Measurements from ENCODE around the gene TRIM47.
"Not testable (repeated sequence)": the region's sequence is repeated elsewhere in the genome, so short reads cannot be mapped to it uniquely, and the experiment has no call there.

Gene TRIM47

GRCh38 chr17:75869282-75870141, 8.9 kb downstream of the TRIM47 start:
- Mint-ChIP-seq H3K27ac (peak overlapping the region; percentile 40), H3K36me3 (peaks cover 11% of the 10 kb centered on the region), H3K4me1 (peaks cover 21% of the 10 kb centered on the region), H3K4me3 (no peak overlapping the region), H3K9me3 (no peaks in the 10 kb centered on the region)
- ATAC-seq (no peak), DNase-seq (ENCODE audit: low spot score in 2 of 2) (no peak)

- not testable (repeated sequence) for H3K9me3 Mint-ChIP-seq; H3K36me3 Mint-ChIP-seq; H3K4me3 Mint-ChIP-seq; DNase-seq (ENCODE audit: low spot score in 2 of 2); ATAC-seq
- H3K27ac Mint-ChIP-seq: peak overlapping the region; percentile 40
- H3K4me1 Mint-ChIP-seq: peaks cover 26% of the 10 kb centered on the region
These were observed 9.6 kb downstream of the TRIM47 start for GRCh38 chr17:75868730-75869281.

- Mint-ChIP-seq H3K4me1 (peaks cover 28% of the 10 kb centered on the region), H3K4me3 (peak overlapping the region; percentile 51)
- not testable (repeated sequence) for H3K36me3 Mint-ChIP-seq; DNase-seq (ENCODE audit: low spot score in 2 of 2); H3K27ac Mint-ChIP-seq; ATAC-seq; H3K9me3 Mint-ChIP-seq
These were observed 12.8 kb downstream of the TRIM47 start for GRCh38 chr17:75865404-75866188.

GRCh38 chr17:75864887-75865286, 13.5 kb downstream of the TRIM47 start:
- peak; percentile 86 for ATAC-seq
- not testable (repeated sequence) for H3K9me3 Mint-ChIP-seq; H3K36me3 Mint-ChIP-seq; DNase-seq (ENCODE audit: low spot score in 2 of 2)
- Mint-ChIP-seq H3K4me3 (peak overlapping the region; percentile 51), H3K4me1 (peaks cover 28% of the 10 kb centered on the region), H3K27ac (peak overlapping the region; percentile 92)

- Mint-ChIP-seq H3K4me1 (peaks cover 28% of the 10 kb centered on the region), H3K9me3 (no peaks in the 10 kb centered on the region), H3K27ac (peak overlapping the region; percentile 92), H3K4me3 (peak overlapping the region; percentile 51), H3K36me3 (peaks cover 9% of the 10 kb centered on the region)
- DNase-seq (ENCODE audit: low spot score in 2 of 2) (peak; percentile 30 to 77), ATAC-seq (peak; percentile 86)
These were observed 13.9 kb downstream of the TRIM47 start for GRCh38 chr17:75864448-75864871.

GRCh38 chr17:75861927-75862317, 16.5 kb downstream of the TRIM47 start:
- Mint-ChIP-seq H3K4me3 (no peak overlapping the region), H3K9me3 (no peaks in the 10 kb centered on the region), H3K4me1 (peaks cover 28% of the 10 kb centered on the region), H3K36me3 (peaks cover 9% of the 10 kb centered on the region), H3K27ac (no peak overlapping the region)
- DNase-seq (ENCODE audit: low spot score in 2 of 2) (no peak), ATAC-seq (no peak)

- not testable (repeated sequence) for H3K36me3 Mint-ChIP-seq; ATAC-seq; H3K9me3 Mint-ChIP-seq; H3K4me3 Mint-ChIP-seq; H3K27ac Mint-ChIP-seq; DNase-seq (ENCODE audit: low spot score in 2 of 2)
- H3K4me1 Mint-ChIP-seq: peaks cover 21% of the 10 kb centered on the region
These were observed 19.0 kb downstream of the TRIM47 start for GRCh38 chr17:75859358-75859757.

- ATAC-seq: peak; percentile 43
- no peak overlapping the region for H3K27ac Mint-ChIP-seq
These were observed 22.2 kb downstream of the TRIM47 start for GRCh38 chr17:75856062-75856756.

GRCh38 chr17:75855310-75856061, 22.9 kb downstream of the TRIM47 start, which contains the start of gene WBP2:
TSS of gene WBP2 (minus strand) at chr17:75855335. CDS start at chr17:75855297, 38 bp downstream.
- Mint-ChIP-seq H3K4me1 (peaks cover 27% of the 10 kb centered on the region), H3K36me3 (peaks cover 30% of the 10 kb centered on the region), H3K9me3 (no peaks in the 10 kb centered on the region), H3K27ac (no peak within 1 kb of the TSS), H3K4me3 (no peak within 1 kb of the TSS)
- peak; percentile 93 for ATAC-seq
- DNase-seq (ENCODE audit: low spot score in 2 of 2): peak; percentile 81 to 95

More at GRCh38 chr17:75856062-75856756, 22.2 kb downstream of the TRIM47 start:
- Mint-ChIP-seq H3K9me3 (no peaks in the 10 kb centered on the region), H3K36me3 (peaks cover 23% of the 10 kb centered on the region), H3K4me3 (no peak overlapping the region), H3K4me1 (peaks cover 29% of the 10 kb centered on the region)
- peak in 1 of 2 donors; percentile 74 for DNase-seq (ENCODE audit: low spot score in 2 of 2)

- peaks cover 27% of the 10 kb centered on the region for H3K4me1 Mint-ChIP-seq
These were observed 23.5 kb downstream of the TRIM47 start for GRCh38 chr17:75854881-75855309.

GRCh38 chr17:75854101-75854748, 24.2 kb downstream of the TRIM47 start:
- Mint-ChIP-seq H3K9me3 (no peaks in the 10 kb centered on the region), H3K27ac (no peak overlapping the region), H3K4me3 (no peak overlapping the region), H3K4me1 (peaks cover 27% of the 10 kb centered on the region), H3K36me3 (peaks cover 42% of the 10 kb centered on the region)
- ATAC-seq (no peak), DNase-seq (ENCODE audit: low spot score in 2 of 2) (no peak)

More at GRCh38 chr17:75854881-75855309, 23.5 kb downstream of the TRIM47 start:
- ATAC-seq (peak; percentile 3), DNase-seq (ENCODE audit: low spot score in 2 of 2) (no peak)
- Mint-ChIP-seq H3K36me3 (peaks cover 36% of the 10 kb centered on the region), H3K27ac (no peak overlapping the region), H3K9me3 (no peaks in the 10 kb centered on the region), H3K4me3 (no peak overlapping the region)

GRCh38 chr17:75853433-75853832, 24.9 kb downstream of the TRIM47 start:
- ATAC-seq (no peak), DNase-seq (ENCODE audit: low spot score in 2 of 2) (no peak)
- Mint-ChIP-seq H3K4me3 (no peak overlapping the region), H3K27ac (no peak overlapping the region), H3K9me3 (no peaks in the 10 kb centered on the region), H3K4me1 (peaks cover 28% of the 10 kb centered on the region), H3K36me3 (peaks cover 50% of the 10 kb centered on the region)

- H3K4me3 Mint-ChIP-seq; H3K9me3 Mint-ChIP-seq; ATAC-seq; DNase-seq (ENCODE audit: low spot score in 2 of 2); H3K27ac Mint-ChIP-seq: not testable (repeated sequence)
- peaks cover 66% of the 10 kb centered on the region for H3K36me3 Mint-ChIP-seq
- peaks cover 31% of the 10 kb centered on the region for H3K4me1 Mint-ChIP-seq
These were observed 26.7 kb downstream of the TRIM47 start for GRCh38 chr17:75851693-75851991.

Data from stimulated activated effector memory CD8-positive, alpha-beta T cell treated with anti-CD3 and anti-CD28 coated beads, Interleukin-12 subunit alpha, Interleukin-12 subunit beta, amount 100 ng/mL, for 72 hours (primary cell).